Neural cell (in vitro differentiated cells): ENCODE results near the gene OR10G2. TPM values are rescaled to one million over a fixed set of nuclear protein-coding genes. Genes with fewer than 3 reads are reported as not detected.

Source experiments
- polyA plus RNA-seq: library from polyadenylated mRNA; depleted of rRNA; stranded (reverse); fragments of >200 nt; gene quantifications from 2 replicates; pipeline ENCODE4 v1.2.3, GENCODE V29; 2014

The OR10G2 gene
- polyA plus RNA-seq, 1 donor from 2014 or later, result not detected

Other genes starting within 250 kb of the OR10G2 start
- gene CHD8, start 178.8 kb downstream of the OR10G2 start, polyA plus RNA-seq, result 44.1 and 52.3 TPM in 2 replicates
- 47.6 and 47.9 TPM in 2 replicates for gene RAB2B, start 158.0 kb downstream of the OR10G2 start, polyA plus RNA-seq
- 56.8 and 57.4 TPM in 2 replicates for gene TOX4, start 157.7 kb downstream of the OR10G2 start, polyA plus RNA-seq
- gene METTL3, start 123.6 kb downstream of the OR10G2 start, polyA plus RNA-seq, result 234 and 262 TPM in 2 replicates
- 18.6 and 23.6 TPM in 2 replicates for gene SALL2, start 108.6 kb downstream of the OR10G2 start, polyA plus RNA-seq
- not detected in 2 replicates for gene OR10G3, start 54.9 kb downstream of the OR10G2 start, polyA plus RNA-seq
- gene OR4E2, start 18.9 kb upstream of the OR10G2 start, polyA plus RNA-seq, result not detected in 2 replicates
- not detected in 2 replicates for gene OR4E1, start 38.9 kb upstream of the OR10G2 start, polyA plus RNA-seq